GM12872 (cell line): ENCODE results near the gene GARIN5B.
"Not testable (repeated sequence)": the region's sequence is repeated elsewhere in the genome, so short reads cannot be mapped to it uniquely, and the experiment has no call there.

Experiments used
- CTCF ChIP-seq: IDR thresholded peaks from 3 replicates; pipeline ENCODE4 v1.5.1; 2011; ENCODE audit warnings: low read depth, mild to moderate bottlenecking, low read length, moderate library complexity; ENCODE audit not compliant: insufficient read depth

Gene GARIN5B

DNA sequence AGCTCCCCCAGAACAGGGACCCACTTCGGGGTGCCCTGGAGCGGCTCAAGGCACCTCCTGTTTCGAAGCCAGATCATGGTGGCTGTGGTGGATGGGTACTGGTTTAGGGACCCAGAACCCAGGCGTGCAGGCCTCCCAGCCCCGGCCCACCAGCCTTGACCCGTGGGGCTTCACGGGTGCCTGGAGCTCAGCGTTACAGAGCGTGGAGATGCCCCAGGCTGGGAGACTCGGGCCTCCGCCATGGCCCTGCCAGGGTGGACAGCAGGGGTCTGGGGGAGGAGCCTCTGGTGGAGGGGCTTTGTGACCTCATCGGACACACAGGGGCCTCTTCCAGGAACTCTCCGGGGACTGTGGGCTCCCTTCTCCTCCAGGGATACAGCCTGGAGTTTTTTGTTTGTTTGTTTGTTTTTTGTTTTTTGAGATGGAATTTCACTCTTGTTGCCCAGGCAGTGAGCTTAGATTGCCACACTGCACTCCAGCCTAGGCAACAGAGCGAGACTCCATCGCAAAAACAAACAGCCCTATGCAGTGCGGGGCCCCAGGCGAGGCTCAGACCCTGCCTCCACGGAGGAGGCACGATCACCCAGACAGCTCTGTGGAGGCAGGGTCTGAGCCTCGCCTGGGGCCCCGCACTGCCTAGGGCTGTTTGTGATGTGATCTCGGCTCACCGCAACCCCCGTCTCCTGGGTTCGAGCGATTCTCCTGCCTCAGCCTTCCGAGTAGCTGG is at the start of gene GARIN5B:
Gene GARIN5B, minus strand, starts transcription at position 271 of the 727 bp plus-strand sequence. Its CDS starts 194 bp downstream, at position 77.
- no peak for TF ChIP-seq CTCF

DNA sequence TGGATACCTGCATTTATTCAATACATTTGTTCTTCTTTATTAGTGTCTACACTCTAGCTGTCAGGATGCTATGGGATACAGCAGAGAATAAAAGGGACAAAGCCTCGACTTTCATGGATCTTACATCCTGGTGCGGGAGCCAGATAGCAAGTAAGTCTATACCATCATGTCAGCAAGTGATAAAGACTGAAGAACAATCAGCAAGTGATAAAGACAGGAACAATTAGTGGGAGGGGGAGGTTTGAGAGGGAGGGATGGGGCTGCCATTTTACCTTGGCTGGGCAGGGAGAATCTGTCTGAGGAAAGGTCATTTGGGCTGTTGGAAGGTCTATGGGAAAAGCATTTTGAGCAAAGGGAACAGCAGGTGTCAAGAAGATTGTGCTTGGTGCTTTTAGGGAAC is 47.1 kb upstream of the GARIN5B start:
- TF ChIP-seq CTCF: no peak

- TF ChIP-seq CTCF: no peak
Observed at GRCh38 chr19:55408533-55408872, 45.4 kb upstream of the GARIN5B start.

GRCh38 chr19:55407800-55408532 is 44.9 kb upstream of the GARIN5B start:
- TF ChIP-seq CTCF: no peak

- not testable (repeated sequence) for TF ChIP-seq CTCF
Observed at GRCh38 chr19:55407550-55407799, 44.4 kb upstream of the GARIN5B start, which contains the start of gene UBE2S. Gene UBE2S, minus strand, starts transcription at chr19:55407788. Its CDS starts 199 bp downstream, at chr19:55407589.

DNA sequence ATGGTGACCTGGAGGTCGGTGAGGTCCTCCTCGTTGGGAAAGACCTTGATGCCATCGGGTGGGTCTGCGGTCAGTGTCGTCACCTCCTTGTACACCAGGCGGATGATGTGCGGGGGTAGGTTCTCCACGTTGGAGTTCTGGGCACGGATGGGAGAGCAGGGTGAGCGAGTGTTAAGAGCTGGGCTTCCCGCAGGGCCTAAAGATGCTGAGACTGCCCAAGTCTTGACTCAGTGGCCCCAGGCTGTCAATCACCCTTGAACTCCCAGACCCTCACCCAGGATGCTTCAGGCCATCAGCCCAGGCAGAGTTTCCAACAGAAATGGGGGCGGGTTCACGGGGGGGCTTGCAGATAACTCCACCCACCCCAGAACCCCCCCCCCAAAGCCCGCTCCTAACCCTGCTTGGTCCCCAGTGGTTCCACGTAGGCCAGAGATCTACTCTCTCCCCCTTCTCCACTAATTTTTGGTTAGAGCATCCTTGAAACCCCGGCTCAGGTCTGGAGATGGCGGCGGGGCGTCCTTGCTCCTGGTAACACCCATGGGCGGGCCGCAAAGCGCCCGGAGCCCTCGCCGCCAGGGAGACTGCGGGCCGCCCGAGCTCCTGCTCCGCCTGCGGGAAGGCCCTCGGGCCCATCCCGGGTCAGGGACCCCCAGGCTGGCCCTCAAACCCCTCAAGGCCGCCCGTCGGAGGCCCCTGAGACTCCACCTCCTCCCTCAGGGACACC is 43.9 kb upstream of the GARIN5B start:
- no peak for TF ChIP-seq CTCF

DNA sequence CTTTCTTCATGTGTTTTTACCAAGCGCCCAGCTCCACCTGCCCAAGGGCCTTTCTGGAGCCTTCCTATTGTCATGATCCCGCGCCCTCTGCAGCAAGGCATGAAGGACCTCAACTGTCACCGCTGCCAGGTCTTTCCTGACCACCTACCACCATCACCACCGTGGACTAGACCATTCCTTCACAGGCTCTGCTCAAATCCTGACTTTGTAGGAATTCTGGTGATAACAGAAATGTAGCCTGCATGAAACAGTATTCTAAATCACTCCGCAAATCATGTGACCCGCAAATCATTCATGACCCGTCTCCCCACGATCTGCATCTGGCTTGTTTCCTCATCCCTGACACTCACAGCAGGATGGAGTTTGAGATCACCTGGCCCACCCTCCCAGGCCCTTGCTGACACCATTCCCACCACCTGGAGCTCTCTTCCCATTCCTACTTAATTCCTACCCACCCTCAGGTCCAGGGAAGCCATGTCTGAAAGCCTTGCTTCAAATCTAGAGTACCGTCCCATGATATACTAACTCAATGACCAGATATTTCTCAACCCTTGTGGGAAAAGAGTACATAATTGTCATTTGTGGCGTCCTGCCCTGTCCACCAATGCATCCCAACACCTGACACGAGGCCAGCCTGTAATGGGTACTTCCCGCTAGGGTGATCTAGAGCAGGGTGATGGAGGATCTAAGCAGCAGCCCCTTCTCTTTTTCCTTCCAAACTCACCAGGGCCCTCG is 43.2 kb upstream of the GARIN5B start:
- TF ChIP-seq CTCF: no peak
